GF-D8 (cell line): ENCODE results near the gene COBLL1.
"Not testable (repeated sequence)": the region's sequence is repeated elsewhere in the genome, so short reads cannot be mapped to it uniquely, and the experiment has no call there.

Experiments
- DNase-seq: peaks from one replicate; lab custom pipeline; 2025; lab: John Stamatoyannopoulos, UW

Gene COBLL1

DNA sequence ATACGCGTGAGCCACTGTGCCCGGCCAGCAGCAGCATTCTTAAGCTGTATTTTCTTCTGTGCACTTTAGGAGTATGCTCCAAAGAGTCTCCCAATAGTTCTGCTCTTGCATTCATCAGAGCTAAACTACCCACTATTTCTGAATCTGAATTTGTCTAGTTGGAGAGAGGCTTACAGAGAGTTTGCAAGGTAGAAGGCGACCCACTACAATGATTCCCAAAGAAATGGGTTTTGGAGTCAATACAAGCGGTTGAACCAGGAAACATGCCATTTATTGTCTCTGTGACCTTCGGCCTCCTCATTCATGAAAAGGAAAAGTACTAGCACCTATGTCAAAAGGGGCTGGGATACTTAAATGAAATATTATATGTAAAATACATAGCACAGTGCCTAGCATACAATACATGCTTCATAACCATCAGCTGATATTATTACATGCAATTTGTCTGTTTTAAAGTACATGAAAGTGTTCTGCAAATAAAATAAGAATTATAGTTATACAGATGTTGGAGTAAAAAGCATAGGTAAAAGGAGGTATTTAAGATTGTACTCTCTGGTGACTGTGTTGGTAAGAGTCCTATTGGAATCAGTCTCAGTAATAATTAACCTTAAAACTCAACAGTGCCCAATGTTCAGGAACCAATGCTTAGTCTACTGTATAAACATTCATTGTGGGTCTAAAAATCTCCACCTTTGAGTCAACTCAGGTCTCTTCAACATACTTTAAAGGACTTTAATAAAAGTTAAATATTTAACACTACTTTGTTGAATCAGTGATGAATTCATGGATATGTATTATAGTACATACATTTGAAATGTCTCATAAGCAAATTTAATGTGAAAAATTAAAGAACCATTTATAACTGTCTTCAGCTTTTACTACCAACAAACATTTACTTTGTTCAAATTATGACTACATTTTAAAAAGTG is 130.5 kb downstream of the COBLL1 start:
- DNase-seq, result no peak

GRCh38 chr2:164710252-164710836 is 131.3 kb downstream of the COBLL1 start:
- DNase-seq, result not testable (repeated sequence)

GRCh38 chr2:164706522-164706921 is 135.1 kb downstream of the COBLL1 start:
- DNase-seq, result no peak

GRCh38 chr2:164705412-164706167 is 136.0 kb downstream of the COBLL1 start:
- no peak for DNase-seq

GRCh38 chr2:164703915-164704706 is 137.5 kb downstream of the COBLL1 start:
- DNase-seq, result no peak

GRCh38 chr2:164701565-164701964 is 140.1 kb downstream of the COBLL1 start:
- no peak for DNase-seq

DNA sequence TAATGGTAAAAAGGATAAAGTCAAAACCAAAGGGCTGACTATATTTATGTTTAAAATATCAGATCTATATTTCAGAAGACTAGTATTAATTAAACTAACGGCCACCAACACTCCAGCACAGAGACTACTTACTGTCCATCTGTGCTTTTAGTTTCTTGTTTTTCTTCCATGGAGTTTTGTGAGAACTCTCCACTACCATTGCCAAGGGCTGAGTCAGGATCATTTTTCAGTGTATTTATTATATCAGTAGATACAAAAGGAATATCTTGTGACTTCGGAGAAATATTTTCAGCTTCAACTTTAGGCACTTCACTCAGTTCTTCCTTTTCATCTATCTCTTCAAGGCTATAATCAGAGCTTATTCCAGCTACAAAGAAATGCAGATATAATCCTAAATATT is 141.2 kb downstream of the COBLL1 start:
- no peak for DNase-seq

DNA sequence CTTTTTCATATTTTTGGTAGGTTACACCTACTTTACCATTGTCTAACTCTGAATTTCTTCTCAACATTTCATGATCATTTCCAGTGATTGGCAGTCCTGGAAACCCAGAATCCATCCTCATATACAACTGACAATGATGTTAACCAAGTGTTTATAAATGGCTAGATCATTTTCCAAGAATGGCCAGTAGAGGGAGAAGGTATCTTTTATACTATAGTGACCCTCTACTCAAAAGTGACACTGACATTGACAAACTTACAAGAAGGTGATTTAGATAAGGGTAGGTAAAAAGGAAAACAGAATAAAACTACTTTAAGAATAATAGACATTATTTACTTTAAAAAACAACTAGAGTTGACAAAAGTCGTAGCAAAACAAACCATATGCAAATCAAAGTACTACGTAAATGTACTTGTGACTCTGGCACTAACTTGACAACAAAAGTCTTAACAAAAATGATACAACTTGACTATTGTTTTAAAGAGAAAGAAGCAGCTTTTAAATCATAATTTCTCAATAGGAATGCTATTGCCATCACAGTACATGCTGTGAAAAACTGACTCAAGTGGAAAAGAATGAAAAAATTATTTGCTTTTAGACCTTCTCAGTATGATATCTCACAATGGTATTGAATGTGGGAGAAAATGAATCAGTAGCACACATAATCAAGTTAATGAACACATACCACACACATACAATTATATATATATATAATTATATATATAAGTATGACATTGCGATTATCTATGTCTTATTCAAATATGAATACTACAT is 143.7 kb downstream of the COBLL1 start:
- no peak for DNase-seq

GRCh38 chr2:164696634-164697033 is 145.0 kb downstream of the COBLL1 start:
- DNase-seq, result no peak

DNA sequence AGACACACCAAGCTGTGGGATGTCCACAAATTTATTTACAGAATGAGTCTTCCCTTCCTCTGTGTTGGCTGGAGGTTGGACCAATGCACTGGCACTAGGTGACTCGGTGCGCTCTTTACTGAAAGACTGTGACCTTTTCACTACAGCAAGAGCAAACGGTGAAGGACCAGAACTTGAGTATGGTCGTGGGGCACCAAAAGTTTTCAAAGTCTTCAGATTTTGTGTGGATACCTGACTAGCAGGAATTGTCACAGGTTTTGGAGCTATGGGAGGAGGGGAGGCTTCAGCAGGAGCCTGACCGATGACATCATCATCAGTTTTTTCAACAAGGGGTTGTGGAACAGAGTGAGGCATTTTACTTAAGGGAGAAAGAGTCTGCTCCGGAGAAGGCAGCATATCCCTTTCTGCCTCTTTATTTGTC is 147.3 kb downstream of the COBLL1 start:
- DNase-seq, result no peak

GRCh38 chr2:164693834-164694233 is 147.8 kb downstream of the COBLL1 start:
- DNase-seq, result no peak

DNA sequence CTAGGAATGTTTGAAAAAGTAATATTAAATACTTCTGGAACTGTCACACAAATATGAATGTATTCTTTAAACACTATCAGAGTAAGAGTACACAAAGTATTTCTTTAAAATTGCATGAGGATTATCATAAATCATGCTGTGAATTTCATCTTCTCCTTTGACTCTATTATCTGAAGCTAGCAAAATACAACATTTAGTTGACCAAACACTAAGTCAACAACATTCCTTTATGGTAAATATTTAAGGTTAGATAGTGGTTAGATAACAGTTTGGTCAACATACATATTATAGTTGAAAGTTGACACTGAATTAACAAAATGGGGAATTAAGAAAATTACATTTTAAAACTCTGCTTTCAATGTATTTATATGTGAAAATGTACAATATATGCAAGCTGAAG is 148.2 kb downstream of the COBLL1 start:
- no peak for DNase-seq

GRCh38 chr2:164692958-164693357 is 148.7 kb downstream of the COBLL1 start:
- no peak for DNase-seq

DNA sequence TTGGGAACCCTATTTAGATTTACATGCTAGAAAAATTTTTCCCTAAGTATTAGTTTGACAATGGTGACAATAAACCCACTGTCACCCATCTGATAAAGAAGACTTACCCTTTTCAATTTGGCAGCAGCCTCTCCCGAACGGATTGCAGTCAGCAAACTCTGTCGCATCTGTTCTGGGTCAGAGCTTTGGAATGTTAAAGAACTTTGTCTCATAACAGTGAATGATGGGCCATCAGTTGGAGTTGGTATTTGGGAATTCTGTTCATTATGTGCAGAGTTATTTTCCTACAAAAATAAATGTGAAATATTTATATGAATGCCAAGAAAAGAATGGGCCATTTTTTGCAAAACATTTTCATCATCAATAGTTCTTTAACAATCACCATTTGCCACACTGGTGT is 149.5 kb downstream of the COBLL1 start:
- no peak for DNase-seq

GRCh38 chr2:164691346-164691887 is 150.2 kb downstream of the COBLL1 start:
- no peak for DNase-seq

DNA sequence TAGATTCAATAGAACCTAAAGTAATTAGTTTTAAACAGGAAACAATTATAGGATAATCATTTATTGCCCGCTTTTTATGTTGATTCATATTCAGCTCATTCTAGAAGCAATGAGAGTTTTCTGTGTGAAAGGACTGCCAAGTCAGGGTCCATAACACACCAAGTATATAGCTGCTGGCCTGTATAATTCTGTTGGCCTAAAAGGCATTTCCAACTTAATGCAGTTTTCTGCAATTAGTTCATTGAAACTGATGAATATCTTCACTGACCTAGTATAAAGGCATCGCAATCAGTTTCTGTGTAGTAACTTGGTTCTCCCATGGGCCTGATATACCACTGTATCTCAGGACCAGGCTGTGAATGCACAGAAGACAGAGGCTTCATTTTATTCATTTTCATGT is 151.3 kb downstream of the COBLL1 start:
- no peak for DNase-seq

GRCh38 chr2:164688896-164689419 is 152.7 kb downstream of the COBLL1 start:
- DNase-seq, result no peak

GRCh38 chr2:164681009-164681408 is 160.6 kb downstream of the COBLL1 start:
- no peak for DNase-seq

DNA sequence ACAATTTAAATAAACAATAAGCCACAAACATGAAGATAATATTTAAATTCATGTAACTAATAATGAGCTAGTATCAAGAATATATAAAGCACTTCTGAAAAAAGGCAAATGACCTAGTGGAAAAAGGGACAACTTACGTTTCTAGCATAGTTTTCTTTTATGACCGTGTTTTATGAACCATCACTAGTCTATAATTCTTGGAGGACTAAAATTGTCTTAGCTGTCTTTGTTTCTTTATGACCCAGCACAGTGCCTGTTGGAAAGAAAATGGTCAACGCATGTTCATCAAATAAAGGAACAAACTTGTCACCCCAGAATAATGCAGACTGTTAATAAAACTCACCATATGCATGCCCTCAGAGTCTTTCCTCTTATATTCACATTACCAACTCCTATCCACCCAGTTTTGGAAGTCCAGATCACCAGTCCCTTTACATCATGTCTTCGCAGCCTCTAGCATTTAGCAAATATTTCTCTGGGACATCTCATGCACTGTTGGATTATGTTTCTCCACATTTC is 162.9 kb downstream of the COBLL1 start:
- DNase-seq, result no peak

- no peak for DNase-seq
Measured at GRCh38 chr2:164677733-164678132, 163.9 kb downstream of the COBLL1 start.
